A673 (cell line): Measurements from ENCODE around the gene ATP1A1. TPM values are rescaled to one million over a fixed set of nuclear protein-coding genes. Genes with fewer than 3 reads are reported as not detected.

Experiments used
- BruUV-seq: library from RNA; stranded (reverse); fragments of 400-500 nt; replicated peaks from 2 replicates; lab custom pipeline; 2021; lab: Mats Ljungman, UMichigan
- CTCF ChIA-PET: fragments of 300-600 bp; sonication (Branson Sonifier 250); formaldehyde crosslinking; loops from one replicate; lab custom pipeline; 2022; ENCODE audit warnings: antibody characterized with exemption; lab: Charles Lee
- POLR2A ChIA-PET: fragments of 300-600 bp; sonication (Branson Sonifier 250); formaldehyde crosslinking; loops from one replicate; lab custom pipeline; 2022; ENCODE audit warnings: antibody characterized with exemption; ENCODE audit not compliant: low non-redundant PET; lab: Charles Lee
- DNase-seq: peaks from one replicate; pipeline ENCODE4 v3.0.0-alpha.2; 2015; ENCODE audit warnings: low spot score
- H3K27ac ChIP-seq: fragments of 200-600 bp; sonication (generic); 2 replicates; pipeline ENCODE4 v1.5.1; 2016; ENCODE audit warnings: mixed run types, low read depth, mild to moderate bottlenecking, mixed read lengths, antibody characterized with exemption, low read length; ENCODE audit not compliant: poor library complexity, severe bottlenecking
- H3K27me3 ChIP-seq: fragments of 200-600 bp; sonication (generic); replicated peaks from 2 replicates; pipeline ENCODE4 v1.6.1; 2017; ENCODE audit warnings: mixed run types, low read depth, mild to moderate bottlenecking, mixed read lengths, antibody characterized with exemption, low read length; ENCODE audit not compliant: insufficient read depth, poor library complexity
- H3K36me3 ChIP-seq: fragments of 200-600 bp; sonication (generic); 2 replicates; pipeline ENCODE4 v1.6.1; 2016; ENCODE audit warnings: mixed run types, mild to moderate bottlenecking, mixed read lengths, antibody characterized with exemption, low read length; ENCODE audit not compliant: insufficient read depth, poor library complexity, severe bottlenecking
- H3K4me1 ChIP-seq: fragments of 200-600 bp; sonication (generic); 2 replicates; pipeline ENCODE4 v1.6.1; 2017; ENCODE audit warnings: mixed run types, mild to moderate bottlenecking, mixed read lengths, antibody characterized with exemption, low read length; ENCODE audit not compliant: insufficient read depth, poor library complexity, severe bottlenecking
- H3K4me3 ChIP-seq: fragments of 200-600 bp; sonication (generic); 2 replicates; pipeline ENCODE4 v1.5.1; 2016; ENCODE audit warnings: low read depth, mixed run types, mild to moderate bottlenecking, mixed read lengths, low read length; ENCODE audit not compliant: poor library complexity, severe bottlenecking
- H3K9me3 ChIP-seq: fragments of 200-600 bp; sonication (generic); 2 replicates; pipeline ENCODE4 v1.6.1; 2016; ENCODE audit warnings: mixed run types, low read depth, mild to moderate bottlenecking, mixed read lengths, antibody characterized with exemption, low read length; ENCODE audit not compliant: poor library complexity, severe bottlenecking
- CTCF ChIP-seq: fragments of 300-800, 200-600 bp; sonication (generic); conservative IDR thresholded peaks from 2 replicates; pipeline ENCODE4 v1.5.1; 2017; ENCODE audit warnings: low read depth, mild to moderate bottlenecking, antibody characterized with exemption, low read length, moderate library complexity, mixed read lengths
- EZH2 ChIP-seq: fragments of 200-600 bp; sonication (generic); IDR thresholded peaks from 2 replicates; pipeline ENCODE4 v1.6.1; 2017; ENCODE audit warnings: borderline replicate concordance, low read depth, mild to moderate bottlenecking, mixed read lengths, antibody characterized with exemption, low read length; ENCODE audit not compliant: poor library complexity, severe bottlenecking
- intact Hi-C: fragments of 100-400 bp; cut with micrococcal nuclease; formaldehyde crosslinking; loops from one replicate; pipeline ENCODE4 v1.10.0; 2022; ENCODE audit not compliant: unreplicated experiment
- total RNA-seq: library from RNA; stranded (reverse); gene quantifications from 2 replicates; pipeline ENCODE4 v1.2.3, GENCODE V29; 2021

Gene ATP1A1
- total RNA-seq, 1 experiment from 2014 or later = 1,420 TPM

- H3K27ac ChIP-seq = no peak overlapping the region
- no peaks in the 10 kb centered on the region for H3K9me3 ChIP-seq
- TF ChIP-seq CTCF (no peak), EZH2 (no peak)
- peaks cover 24% of the 10 kb centered on the region for H3K4me1 ChIP-seq
- no peaks in the 10 kb centered on the region for H3K27me3 ChIP-seq
- intact Hi-C loops = loop anchor here (5.0 kb wide), 1 partner anchor 271 kb away; no protein-coding TSS in a partner anchor
- BruUV-seq = no TSS peak
- no peak for DNase-seq
- H3K36me3 ChIP-seq = peaks cover 80% of the 10 kb centered on the region
- H3K4me3 ChIP-seq = no peak overlapping the region
- POLR2A ChIA-PET = no interaction called here
- CTCF ChIA-PET = no interaction called here
Observed at GRCh38 chr1:116408193-116408592, 35.1 kb downstream of the ATP1A1 start.

GRCh38 chr1:116408803-116409720 is 36.0 kb downstream of the ATP1A1 start:
- peaks cover 71% of the 10 kb centered on the region for H3K36me3 ChIP-seq
- CTCF ChIA-PET = no interaction called here
- no peaks in the 10 kb centered on the region for H3K27me3 ChIP-seq
- intact Hi-C loops = loop anchor here (1.0 to 5.0 kb wide), 2 partner anchors 76 to 272 kb away; no protein-coding TSS in a partner anchor
- no TSS peak for BruUV-seq
- no peaks in the 10 kb centered on the region for H3K9me3 ChIP-seq
- POLR2A ChIA-PET = no interaction called here
- H3K4me3 ChIP-seq = no peak overlapping the region
- peak overlapping the region; percentile 52 for H3K27ac ChIP-seq
- H3K4me1 ChIP-seq = peaks cover 24% of the 10 kb centered on the region
- DNase-seq = no peak
- no peak for TF ChIP-seq EZH2
- TF ChIP-seq CTCF = no peak

GRCh38 chr1:116409751-116410191 is 36.7 kb downstream of the ATP1A1 start:
- TF ChIP-seq CTCF (no peak), EZH2 (no peak)
- CTCF ChIA-PET = no interaction called here
- no peaks in the 10 kb centered on the region for H3K9me3 ChIP-seq
- no TSS peak for BruUV-seq
- peak overlapping the region; percentile 52 for H3K27ac ChIP-seq
- no peak overlapping the region for H3K4me3 ChIP-seq
- POLR2A ChIA-PET = interaction anchor here (0.6 kb wide), 1 partner anchor 19 kb away, joined by 3 read pairs; no protein-coding TSS in a partner anchor
- peaks cover 24% of the 10 kb centered on the region for H3K4me1 ChIP-seq
- peaks cover 64% of the 10 kb centered on the region for H3K36me3 ChIP-seq
- no peaks in the 10 kb centered on the region for H3K27me3 ChIP-seq
- intact Hi-C loops = loop anchor here (1.0 to 5.0 kb wide), 2 partner anchors 76 to 272 kb away; no protein-coding TSS in a partner anchor
- no peak for DNase-seq
